PFSK-1 (cell line): ENCODE results near the gene POLE4.

ENCODE experiments used
- TAF1 ChIP-seq: IDR thresholded peaks from 2 replicates; pipeline ENCODE4 v1.6.1; 2012; ENCODE audit warnings: low read length, control low read depth, borderline replicate concordance; ENCODE audit not compliant: insufficient read depth
- TF ChIP-seq, protein P1 (sequence below), 2 experiments: IDR thresholded peaks; 2 replicates each; pipeline versions ENCODE4 v1.6.1 to v1.8.0; 2011 to 2012; ENCODE audit warnings: low read depth in 2 of 2, low read length in 2 of 2, control low read depth in 1 of 2, inconsistent platforms in 1 of 2, mild to moderate bottlenecking in 1 of 2, moderate library complexity in 1 of 2; ENCODE audit not compliant: insufficient read depth in 1 of 2

DNA sequence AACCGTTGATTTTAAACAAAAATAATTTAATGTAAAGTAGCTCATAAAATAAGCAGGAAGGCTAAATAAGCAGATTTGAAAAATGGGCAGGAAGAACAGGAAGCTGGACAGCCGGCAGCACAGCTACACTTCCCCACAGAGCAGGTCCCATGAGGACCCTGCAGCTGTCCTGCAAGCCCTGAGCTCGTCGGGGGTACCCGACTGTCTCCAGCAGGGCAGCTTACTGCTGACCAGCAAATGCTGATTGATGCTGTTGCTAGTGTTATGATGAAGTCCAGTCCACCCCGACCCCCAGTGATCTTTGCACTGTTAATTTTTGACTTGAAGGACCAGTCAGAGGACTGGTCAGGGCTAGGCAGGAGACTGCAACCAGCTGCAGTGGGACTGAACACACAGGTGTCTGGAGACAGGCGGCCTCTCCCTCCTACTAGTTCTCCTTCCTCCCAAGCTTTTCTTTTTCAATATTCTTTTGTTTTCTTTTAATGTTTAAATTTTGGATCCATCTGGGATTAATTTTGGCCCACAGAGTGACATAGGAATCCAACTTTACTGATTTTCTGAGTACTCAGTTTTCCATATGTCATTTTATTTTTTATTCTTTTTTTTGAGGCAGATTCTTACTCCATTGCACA is 27.7 kb downstream of the POLE4 start:
- TF ChIP-seq, protein P1, sequence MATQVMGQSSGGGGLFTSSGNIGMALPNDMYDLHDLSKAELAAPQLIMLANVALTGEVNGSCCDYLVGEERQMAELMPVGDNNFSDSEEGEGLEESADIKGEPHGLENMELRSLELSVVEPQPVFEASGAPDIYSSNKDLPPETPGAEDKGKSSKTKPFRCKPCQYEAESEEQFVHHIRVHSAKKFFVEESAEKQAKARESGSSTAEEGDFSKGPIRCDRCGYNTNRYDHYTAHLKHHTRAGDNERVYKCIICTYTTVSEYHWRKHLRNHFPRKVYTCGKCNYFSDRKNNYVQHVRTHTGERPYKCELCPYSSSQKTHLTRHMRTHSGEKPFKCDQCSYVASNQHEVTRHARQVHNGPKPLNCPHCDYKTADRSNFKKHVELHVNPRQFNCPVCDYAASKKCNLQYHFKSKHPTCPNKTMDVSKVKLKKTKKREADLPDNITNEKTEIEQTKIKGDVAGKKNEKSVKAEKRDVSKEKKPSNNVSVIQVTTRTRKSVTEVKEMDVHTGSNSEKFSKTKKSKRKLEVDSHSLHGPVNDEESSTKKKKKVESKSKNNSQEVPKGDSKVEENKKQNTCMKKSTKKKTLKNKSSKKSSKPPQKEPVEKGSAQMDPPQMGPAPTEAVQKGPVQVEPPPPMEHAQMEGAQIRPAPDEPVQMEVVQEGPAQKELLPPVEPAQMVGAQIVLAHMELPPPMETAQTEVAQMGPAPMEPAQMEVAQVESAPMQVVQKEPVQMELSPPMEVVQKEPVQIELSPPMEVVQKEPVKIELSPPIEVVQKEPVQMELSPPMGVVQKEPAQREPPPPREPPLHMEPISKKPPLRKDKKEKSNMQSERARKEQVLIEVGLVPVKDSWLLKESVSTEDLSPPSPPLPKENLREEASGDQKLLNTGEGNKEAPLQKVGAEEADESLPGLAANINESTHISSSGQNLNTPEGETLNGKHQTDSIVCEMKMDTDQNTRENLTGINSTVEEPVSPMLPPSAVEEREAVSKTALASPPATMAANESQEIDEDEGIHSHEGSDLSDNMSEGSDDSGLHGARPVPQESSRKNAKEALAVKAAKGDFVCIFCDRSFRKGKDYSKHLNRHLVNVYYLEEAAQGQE (IDR thresholded peaks at IDR 0.05; ENCODE audit: insufficient read depth in 1 of 2, low read depth in 2 of 2, low read length in 2 of 2): no peak
- no peak for TF ChIP-seq TAF1
